GM18909 (cell line): Measurements from ENCODE around the gene CRB3.
"Not testable (repeated sequence)": the region's sequence is repeated elsewhere in the genome, so short reads cannot be mapped to it uniquely, and the experiment has no call there.

Experiments
- ATAC-seq: cut with Tn5 transposase; IDR thresholded peaks from one replicate; pipeline ENCODE4 v1.9.1; 2021; ENCODE audit warnings: mild to moderate bottlenecking; ENCODE audit not compliant: unreplicated experiment, poor library complexity

Gene CRB3

DNA sequence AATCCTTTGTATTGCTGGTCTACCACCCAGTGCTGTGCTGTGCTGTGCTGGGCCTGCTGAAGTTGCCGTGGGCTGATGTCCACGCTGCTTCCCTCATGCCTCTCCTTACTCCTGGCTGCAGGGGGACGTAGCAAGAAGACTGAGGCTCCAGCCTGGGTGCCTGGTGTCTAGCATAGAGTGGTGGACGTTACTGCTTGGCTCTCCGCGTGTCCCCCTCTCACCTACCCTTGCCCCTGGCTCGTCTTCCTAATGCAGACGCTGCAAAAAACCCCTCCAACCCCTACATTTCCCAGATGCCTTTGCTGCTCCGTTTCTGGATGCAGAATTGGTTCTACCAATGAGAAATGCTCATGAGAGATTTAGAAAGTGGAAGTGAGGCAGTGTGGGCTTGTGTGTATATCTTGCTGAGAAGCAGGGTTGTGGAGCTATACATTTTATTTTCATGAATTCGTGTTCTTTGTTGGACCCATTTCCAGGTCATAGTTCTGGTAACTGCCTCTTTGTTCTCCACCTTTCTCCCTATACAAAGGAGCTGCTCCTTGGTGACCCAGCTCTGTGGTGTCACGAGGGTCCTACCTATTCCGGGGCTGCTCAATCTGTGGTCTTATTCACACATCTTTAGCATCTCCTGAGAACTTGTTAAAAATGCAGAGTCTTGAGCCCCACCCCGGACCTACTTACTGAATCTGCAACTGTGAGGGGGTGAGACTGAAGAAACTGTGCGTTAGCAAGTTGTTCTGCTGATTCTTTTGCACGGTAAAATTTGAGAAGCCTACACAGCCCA lies 25.4 kb downstream of the CRB3 start:
- ATAC-seq: no peak

GRCh38 chr19:6490134-6490533 lies 26.1 kb downstream of the CRB3 start:
- ATAC-seq: no peak

- no peak for ATAC-seq
These were observed 27.9 kb downstream of the CRB3 start for GRCh38 chr19:6491802-6492592.

DNA sequence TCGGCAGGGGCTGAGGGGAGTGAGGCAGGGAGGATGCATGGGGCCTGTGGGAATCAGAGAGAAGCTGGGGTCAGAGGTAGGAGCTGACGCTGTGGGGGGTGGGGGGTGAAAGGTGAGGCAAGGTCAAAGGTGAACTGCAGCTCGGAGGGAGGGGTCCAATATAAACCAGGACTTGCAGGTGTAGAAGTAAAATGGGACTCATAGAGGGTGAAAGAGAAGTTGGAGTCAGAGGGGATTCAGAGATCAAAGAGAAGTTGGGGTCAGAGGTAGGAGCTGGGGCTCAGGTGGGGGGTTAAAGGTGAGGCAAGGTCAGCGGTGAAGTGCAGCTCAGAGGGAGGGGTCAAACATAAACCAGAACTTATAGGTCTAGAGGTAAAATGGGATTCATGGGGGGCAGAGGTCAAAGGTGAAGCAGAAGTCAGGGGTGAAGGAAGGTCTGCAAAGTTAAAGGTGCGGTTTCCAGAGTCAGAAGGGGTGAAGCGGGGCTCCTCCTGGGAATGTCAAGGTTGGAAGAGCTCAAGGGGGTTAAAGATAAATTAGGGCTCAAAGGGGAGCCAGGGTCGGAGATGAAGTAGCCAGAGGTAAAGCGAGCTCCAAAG lies 30.5 kb downstream of the CRB3 start:
- no peak for ATAC-seq

DNA sequence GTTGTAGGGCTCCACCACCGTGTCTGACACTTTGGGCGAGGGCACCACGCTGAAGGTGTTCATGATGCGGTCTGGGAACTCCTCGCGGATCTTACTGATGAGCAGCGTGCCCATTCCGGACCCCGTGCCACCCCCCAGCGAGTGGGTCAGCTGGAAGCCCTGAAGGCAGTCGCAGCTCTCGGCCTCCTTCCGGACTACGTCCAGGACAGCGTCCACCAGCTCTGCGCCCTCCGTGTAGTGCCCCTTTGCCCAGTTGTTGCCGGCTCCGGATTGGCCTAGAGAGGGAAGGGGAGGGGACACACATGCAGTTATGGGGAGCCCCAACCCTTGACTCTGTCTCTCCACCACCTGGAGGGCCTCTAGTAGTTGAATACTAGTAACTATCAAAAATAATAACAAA lies 31.9 kb downstream of the CRB3 start:
- no peak for ATAC-seq

DNA sequence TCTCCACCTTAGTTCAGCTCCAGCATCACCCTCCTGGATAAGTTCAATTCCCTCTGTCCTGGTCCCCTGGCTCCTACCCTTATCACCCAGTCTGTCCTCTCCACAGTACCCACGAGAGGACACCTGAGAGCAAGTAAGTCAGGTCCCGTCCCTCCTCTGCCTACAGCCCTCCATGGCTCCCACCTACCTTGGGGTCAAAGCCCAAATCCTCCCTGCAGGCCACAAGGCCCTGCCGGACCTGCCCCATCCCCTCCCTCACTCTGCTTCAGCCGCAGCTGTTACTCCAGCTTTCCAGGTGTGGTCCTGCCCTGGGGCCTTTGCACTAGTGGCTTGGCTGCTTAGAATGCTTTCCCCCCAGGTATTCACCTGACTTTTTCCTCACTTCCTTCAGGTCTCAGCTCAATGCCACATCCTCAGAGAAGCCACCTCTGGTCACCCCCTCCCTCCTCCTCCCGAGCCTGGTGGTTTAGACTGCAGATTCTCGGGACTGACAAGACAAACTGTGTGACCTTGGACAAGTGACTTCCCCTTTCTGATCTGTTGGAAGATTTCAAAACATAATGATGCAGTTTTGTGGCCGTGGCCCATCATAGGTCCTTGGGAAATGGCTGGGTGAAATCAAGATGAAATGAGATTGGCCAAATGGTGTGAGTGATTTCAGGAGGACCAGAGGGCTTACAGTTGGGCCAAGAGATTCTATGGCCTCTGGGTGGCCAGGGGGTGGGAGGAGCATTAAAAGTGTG lies 34.4 kb downstream of the CRB3 start:
- ATAC-seq: no peak

DNA sequence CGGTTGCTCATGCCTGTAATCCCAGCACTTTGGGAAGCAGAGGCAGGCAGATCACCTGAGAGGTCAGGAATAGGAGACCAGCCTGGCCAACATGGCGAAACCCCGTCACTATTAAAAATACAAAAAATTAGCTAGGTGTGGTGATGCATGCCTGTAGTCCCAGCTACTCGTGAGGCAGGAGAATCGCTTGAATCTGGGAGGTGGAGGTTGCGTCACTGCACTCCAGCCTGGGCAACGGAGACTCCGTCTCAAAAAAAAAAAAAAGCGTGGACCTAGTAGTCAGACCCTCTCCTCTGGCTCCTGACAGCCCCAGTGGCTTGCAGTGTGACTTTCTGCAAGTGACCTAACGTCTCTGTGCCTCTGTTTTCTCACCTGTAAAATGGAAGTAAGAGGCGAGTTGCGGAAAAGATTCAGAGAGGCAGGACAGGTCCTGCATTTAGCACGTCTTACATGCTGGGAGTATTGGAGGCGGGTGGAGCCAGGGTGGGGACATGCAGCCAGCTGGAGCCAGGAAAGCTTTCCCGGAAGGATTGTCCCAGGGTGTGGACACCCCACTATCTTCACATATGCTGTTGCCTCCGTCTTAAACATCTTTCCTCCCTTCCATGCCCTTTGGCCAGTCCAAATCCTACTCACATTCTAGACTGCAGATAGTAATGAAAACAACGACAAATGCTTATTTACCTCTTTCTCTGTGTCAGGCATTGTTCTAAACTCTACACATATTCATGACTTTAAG lies 35.1 kb downstream of the CRB3 start:
- no peak for ATAC-seq

- ATAC-seq: no peak
These were observed 37.0 kb downstream of the CRB3 start for GRCh38 chr19:6500837-6501739.

DNA sequence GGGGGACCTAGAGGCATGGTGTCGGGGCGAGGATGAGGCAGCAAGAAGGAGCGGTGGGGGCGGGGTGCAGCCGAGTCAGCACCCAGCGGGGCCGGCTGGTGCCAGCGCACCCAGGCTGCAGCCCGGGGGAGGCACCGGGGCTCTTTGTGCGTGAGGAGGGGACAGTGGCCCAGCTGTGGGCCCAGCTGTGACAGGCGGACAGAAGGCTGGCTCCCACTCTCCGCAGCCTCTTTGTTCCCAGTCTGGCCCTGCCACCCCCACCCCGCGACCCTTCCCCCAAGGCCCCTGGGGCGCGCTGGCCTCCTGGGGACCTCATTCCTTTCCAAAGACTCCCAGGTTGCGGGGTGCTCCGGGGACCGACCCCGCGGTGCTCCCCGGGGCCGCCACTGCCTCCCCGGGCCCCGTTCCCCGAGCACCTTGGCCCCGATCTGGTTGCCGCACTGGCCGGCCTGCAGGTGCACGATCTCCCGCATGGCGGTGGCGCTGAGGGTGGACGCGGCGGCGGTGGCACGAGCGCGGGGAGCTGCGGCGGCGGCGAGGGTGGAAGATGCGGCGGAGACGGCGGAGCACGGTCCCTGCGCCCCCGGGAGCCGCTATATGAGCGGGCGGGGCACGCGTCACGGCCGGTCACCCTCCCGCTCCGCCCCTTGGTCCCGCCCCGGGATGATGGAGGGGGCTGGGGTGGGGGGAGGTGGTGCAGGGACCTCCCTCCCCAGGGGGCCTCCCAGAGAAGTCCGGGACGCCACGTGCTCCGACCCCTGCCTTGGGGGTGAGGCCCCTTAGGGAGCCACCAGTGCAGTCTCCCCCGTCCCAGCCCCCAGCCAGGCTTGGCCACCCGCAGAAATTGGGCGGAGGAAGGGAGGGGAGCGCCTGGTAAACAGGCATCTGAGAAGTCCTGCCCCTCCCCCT lies 37.9 kb downstream of the CRB3 start, which contains the start of gene TUBB4A:
Gene TUBB4A, minus strand, starts transcription at position 570 of the 909 bp plus-strand sequence. Its CDS starts 97 bp downstream, at position 473.
- no peak for ATAC-seq

- no peak for ATAC-seq
These were observed 39.5 kb downstream of the CRB3 start for GRCh38 chr19:6503407-6504201.

DNA sequence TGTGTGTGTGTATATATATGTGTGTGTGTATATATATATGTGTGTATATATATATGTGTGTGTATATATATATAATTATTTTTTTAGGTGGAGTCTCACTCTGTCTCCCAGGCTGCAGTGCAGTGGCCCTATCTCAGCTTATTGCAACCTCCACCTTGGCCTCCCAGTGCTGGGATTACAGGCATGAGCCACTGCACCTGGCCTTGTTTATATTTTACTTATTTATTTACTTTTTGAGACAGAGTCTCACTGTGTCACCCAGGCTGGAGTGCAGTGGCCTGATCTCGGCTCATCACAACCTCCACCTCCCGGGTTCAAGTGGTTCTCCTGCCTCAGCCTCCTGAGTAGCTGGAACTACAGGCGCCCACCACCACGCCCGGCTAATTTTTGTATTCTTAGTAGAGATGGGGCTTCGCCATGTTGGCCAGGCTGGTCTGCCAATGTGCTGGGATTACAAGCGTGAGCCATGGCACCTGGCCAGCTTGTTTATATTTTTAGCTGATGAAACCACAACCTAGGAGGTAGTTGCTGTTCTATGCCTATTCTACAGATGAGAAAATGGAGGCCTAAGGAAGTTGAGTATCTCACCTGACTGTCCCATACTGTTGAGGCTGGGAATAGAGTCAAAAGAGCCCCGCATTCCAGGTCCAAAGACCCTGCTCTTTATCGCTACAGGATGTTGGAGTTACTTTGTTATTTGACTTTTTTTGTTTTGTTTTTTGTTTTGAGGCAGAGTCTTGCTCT lies 44.1 kb downstream of the CRB3 start:
- not testable (repeated sequence) for ATAC-seq

GRCh38 chr19:6509118-6509971 lies 45.3 kb downstream of the CRB3 start:
- no peak for ATAC-seq

- ATAC-seq: no peak
These were observed 46.5 kb downstream of the CRB3 start for GRCh38 chr19:6510618-6511017.

DNA sequence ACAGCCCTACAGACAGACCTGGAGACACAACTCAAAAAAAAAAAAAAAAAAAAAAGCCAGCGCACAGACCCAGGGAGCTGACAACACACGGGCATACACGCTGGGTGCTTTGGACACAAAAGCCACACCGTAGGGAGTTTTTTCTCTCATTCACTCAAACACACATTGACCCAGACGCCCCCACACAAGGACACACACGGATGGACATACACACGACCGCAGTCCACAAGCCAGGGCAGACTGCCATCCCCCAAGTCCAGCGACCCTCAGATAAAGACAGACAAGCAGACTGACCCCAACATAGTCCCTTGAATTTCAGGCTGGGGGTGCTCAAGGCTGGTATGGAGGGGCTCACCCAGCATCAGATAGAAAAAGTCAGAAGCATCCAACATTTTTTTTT lies 50.0 kb downstream of the CRB3 start:
- ATAC-seq: no peak

GRCh38 chr19:6514926-6515544 lies 51.0 kb downstream of the CRB3 start:
- ATAC-seq: no peak
